ENCODE measurements around the gene DTX1.

The DTX1 gene

DNA sequence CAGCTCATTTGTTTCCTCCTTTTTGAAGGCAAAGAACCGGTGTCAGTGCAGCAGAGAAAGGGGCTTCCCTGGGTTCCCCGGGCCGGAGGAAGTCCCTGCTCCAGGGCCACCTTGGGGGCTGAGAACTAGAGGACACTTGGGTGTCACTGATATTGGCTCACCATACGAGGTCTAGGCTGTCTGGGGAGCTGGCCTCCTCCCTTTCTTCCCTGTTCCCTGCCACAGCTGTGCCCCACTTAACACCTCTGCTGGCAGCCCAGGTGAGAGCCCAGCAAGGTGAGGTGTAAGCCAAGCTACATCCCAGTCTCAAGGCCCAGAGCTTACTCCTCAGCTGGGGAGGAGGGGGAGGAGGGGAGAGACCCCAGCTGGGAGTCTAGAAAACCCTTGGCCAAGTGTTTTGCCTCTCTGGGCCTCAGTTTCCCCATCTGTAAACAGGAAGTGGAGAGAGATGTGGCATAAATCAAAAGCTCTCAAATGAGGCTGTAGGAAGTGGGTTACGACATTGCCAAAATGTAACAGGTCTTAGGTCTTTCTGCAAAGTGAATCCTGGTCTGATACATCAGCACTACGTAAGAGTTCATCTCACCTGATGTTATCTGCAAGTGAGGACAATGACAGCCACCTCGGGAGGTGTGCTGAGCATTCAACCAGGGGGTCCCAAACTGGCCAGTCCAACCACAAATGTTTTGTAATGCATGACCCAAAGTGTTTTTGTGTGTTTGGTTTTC is 53.5 kb downstream of the DTX1 start:
- TF ChIP-seq CTCF (IDR thresholded peaks at IDR 0.05): no peak
- no peak overlapping the region for H3K4me2 ChIP-seq (ENCODE audit: low read length)
- no peaks in the 10 kb centered on the region for H3K36me3 ChIP-seq (ENCODE audit: control insufficient read depth, insufficient read depth, low read length)
- peak overlapping the region; percentile 27 for H3K27ac ChIP-seq
- H3K27me3 ChIP-seq (ENCODE audit: control insufficient read depth, insufficient read depth, low read length): no peaks in the 10 kb centered on the region
- H2AFZ ChIP-seq: no peak overlapping the region
- no peaks in the 10 kb centered on the region for H3K9me3 ChIP-seq (ENCODE audit: control insufficient read depth, low read length)
- no peak overlapping the region for H3K9ac ChIP-seq
- H3K4me3 ChIP-seq (ENCODE audit: low read depth, low read length): no peak overlapping the region
- peaks cover 2% of the 10 kb centered on the region for H3K79me2 ChIP-seq
- H3K4me1 ChIP-seq: peaks cover 8% of the 10 kb centered on the region

DNA sequence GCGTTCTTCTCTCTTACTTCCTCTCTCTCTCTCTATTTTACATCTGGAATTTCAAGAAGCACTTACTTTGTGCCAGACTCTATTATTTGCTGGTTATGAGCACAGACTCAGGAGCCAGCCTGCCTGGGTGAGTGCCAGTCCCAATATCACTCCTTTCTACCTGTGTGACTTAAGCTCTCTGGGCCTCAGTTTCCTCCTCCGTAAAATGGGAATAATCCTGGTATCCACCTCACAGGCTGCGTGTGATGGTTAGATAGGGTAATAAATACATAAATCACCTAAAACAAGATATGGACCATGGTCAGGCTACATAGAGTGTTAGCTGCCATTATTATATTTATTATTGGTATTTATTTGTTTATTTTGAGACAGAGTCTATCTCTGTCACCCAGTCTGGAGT is 54.7 kb downstream of the DTX1 start:
- H3K79me2 ChIP-seq: peaks cover 2% of the 10 kb centered on the region
- H3K9me3 ChIP-seq (ENCODE audit: control insufficient read depth, low read length): no peaks in the 10 kb centered on the region
- H3K9ac ChIP-seq: no peak overlapping the region
- H3K4me2 ChIP-seq (ENCODE audit: low read length): no peak overlapping the region
- no peaks in the 10 kb centered on the region for H3K36me3 ChIP-seq (ENCODE audit: control insufficient read depth, insufficient read depth, low read length)
- H3K4me1 ChIP-seq: peaks cover 8% of the 10 kb centered on the region
- H2AFZ ChIP-seq: no peak overlapping the region
- no peak for TF ChIP-seq CTCF (IDR thresholded peaks at IDR 0.05)
- H3K27ac ChIP-seq: no peak overlapping the region
- H3K27me3 ChIP-seq (ENCODE audit: control insufficient read depth, insufficient read depth, low read length): no peaks in the 10 kb centered on the region
- H3K4me3 ChIP-seq (ENCODE audit: low read depth, low read length): no peak overlapping the region

DNA sequence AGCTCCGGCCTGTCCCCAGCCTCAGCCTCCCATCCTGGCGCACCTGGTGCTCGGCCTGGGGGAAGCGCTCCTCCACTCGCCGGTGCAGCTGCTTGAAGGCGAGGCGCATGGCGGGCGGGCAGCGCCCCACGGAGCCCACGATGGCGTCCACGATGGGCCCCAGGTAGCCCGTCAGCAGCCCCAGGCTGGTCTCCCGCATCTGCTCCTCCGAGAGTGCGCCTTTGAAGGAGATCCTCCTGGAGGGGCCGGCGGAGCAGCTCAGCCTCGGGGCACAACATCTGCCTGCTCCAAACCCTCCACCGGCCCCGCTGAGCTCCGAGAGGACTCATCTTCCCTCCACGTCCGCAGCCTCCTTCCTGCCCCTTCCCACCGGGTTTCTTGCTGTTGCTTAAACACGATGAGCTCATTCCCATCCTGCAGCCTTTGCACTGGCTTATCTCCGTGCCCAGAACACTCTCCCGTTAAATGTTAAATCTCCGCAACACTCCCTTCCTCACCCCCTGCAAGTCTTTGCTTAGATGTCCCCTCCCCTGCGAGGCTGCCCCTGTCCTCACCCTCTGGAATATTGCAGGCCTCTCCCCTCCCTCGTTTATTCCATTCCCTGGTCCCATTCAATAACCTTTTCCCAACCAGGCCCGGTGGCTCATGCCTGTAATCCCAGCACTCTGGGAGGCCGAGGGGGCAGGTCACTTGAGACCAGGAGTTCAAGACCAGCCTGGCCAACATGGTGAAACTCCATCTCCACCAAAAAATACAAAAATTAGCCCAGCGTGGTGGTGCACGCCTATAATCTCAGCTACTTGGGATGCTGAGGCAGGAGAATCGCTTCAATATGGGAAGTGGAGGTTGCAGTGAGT is 55.7 kb downstream of the DTX1 start:
- Histone ChIP-seq H3K9me3 (ENCODE audit: control insufficient read depth, low read length) (no peaks in the 10 kb centered on the region), H3K9ac (no peak overlapping the region), H3K4me2 (ENCODE audit: low read length) (no peak overlapping the region), H3K36me3 (ENCODE audit: control insufficient read depth, insufficient read depth, low read length) (no peaks in the 10 kb centered on the region), H3K27ac (no peak overlapping the region), H3K27me3 (ENCODE audit: control insufficient read depth, insufficient read depth, low read length) (no peaks in the 10 kb centered on the region), H3K4me1 (peaks cover 15% of the 10 kb centered on the region), H2AFZ (no peak overlapping the region), H3K79me2 (peaks cover 2% of the 10 kb centered on the region), H3K4me3 (ENCODE audit: low read depth, low read length) (no peak overlapping the region)
- TF ChIP-seq CTCF (IDR thresholded peaks at IDR 0.05): no peak

- Histone ChIP-seq H3K36me3 (ENCODE audit: control insufficient read depth, insufficient read depth, low read length) (no peaks in the 10 kb centered on the region), H3K27ac (no peak overlapping the region), H3K9ac (no peak overlapping the region), H3K4me3 (ENCODE audit: low read depth, low read length) (no peak overlapping the region), H3K79me2 (peaks cover 2% of the 10 kb centered on the region), H2AFZ (no peak overlapping the region), H3K4me2 (ENCODE audit: low read length) (no peak overlapping the region), H3K27me3 (ENCODE audit: control insufficient read depth, insufficient read depth, low read length) (no peaks in the 10 kb centered on the region), H3K4me1 (peaks cover 18% of the 10 kb centered on the region), H3K9me3 (ENCODE audit: control insufficient read depth, low read length) (no peaks in the 10 kb centered on the region)
- TF ChIP-seq CTCF (IDR thresholded peaks at IDR 0.05): no peak
Observed at GRCh38 chr12:113113397-113113796, 56.9 kb downstream of the DTX1 start.
